ENCODE data around the gene PRKAG1. TPM values are rescaled to one million over a fixed set of nuclear protein-coding genes. Genes with fewer than 3 reads are reported as not detected.
"Not testable (repeated sequence)": the region's sequence is repeated elsewhere in the genome, so short reads cannot be mapped to it uniquely, and the experiment has no call there.

PRKAG1 gene
- 24.0 TPM for total RNA-seq (ENCODE audit: unreplicated experiment)
- long read RNA-seq, transcript PRKAG1-206 (12 exons, 1,699 nt): major isoform, 20 of 26 reads
- long read RNA-seq, partial matches to known transcripts: 4 of 26 reads
- long read RNA-seq, other reads (novel, unspliced or antisense): 1 of 26 reads

GRCh38 chr12:49018261-49019119 is at the start of gene PRKAG1:
Gene PRKAG1, minus strand, starts transcription at chr12:49018776. Its CDS starts 36 bp downstream, at chr12:49018740.
- Mint-ChIP-seq H3K4me3 (ENCODE audit: unreplicated experiment) (peak within 1 kb of the TSS; percentile 92), H3K9me3 (ENCODE audit: unreplicated experiment) (no peaks in the 10 kb centered on the region), H3K27ac (ENCODE audit: unreplicated experiment) (peak within 1 kb of the TSS; percentile 98), H3K4me1 (ENCODE audit: unreplicated experiment) (peaks cover 20% of the 10 kb centered on the region), H3K36me3 (ENCODE audit: low read depth, unreplicated experiment) (peaks cover 23% of the 10 kb centered on the region), H3K27me3 (ENCODE audit: unreplicated experiment) (peaks cover 13% of the 10 kb centered on the region)
- TF ChIP-seq CTCF (IDR thresholded peaks at IDR 0.05; ENCODE audit: unreplicated experiment): no peak
- DNase-seq (ENCODE audit: low spot score): peak; percentile 95

DNA sequence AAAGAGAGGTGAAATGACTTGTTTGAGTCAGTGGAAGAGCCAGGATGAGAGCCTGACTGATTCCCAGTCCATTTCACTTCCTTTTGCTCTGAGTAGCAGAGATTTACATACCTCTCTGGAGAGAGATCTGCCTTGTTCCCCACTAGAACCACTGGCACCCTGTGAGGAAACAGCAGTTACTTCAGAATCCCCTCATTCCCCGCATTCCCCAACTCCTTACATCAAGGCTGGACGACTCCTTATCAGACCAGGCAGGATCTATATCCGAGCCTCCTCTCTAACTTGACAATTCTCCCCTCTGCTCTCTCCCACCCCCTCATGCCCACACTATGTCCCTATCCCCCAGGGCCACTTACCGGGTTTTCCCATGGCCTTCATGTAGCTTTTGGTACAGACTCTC is 47.5 kb upstream of the PRKAG1 start:
- no peaks in the 10 kb centered on the region for H3K9me3 Mint-ChIP-seq (ENCODE audit: unreplicated experiment)
- no peak for DNase-seq (ENCODE audit: low spot score)
- no peak overlapping the region for H3K27ac Mint-ChIP-seq (ENCODE audit: unreplicated experiment)
- TF ChIP-seq CTCF (IDR thresholded peaks at IDR 0.05; ENCODE audit: unreplicated experiment): no peak
- peaks cover 4% of the 10 kb centered on the region for H3K27me3 Mint-ChIP-seq (ENCODE audit: unreplicated experiment)
- H3K36me3 Mint-ChIP-seq (ENCODE audit: low read depth, unreplicated experiment): no peaks in the 10 kb centered on the region
- H3K4me1 Mint-ChIP-seq (ENCODE audit: unreplicated experiment): peaks cover 9% of the 10 kb centered on the region
- no peak overlapping the region for H3K4me3 Mint-ChIP-seq (ENCODE audit: unreplicated experiment)

GRCh38 chr12:49064767-49065152 is 46.2 kb upstream of the PRKAG1 start:
- Mint-ChIP-seq H3K36me3 (ENCODE audit: low read depth, unreplicated experiment) (no peaks in the 10 kb centered on the region), H3K4me3 (ENCODE audit: unreplicated experiment) (no peak overlapping the region), H3K27ac (ENCODE audit: unreplicated experiment) (no peak overlapping the region), H3K27me3 (ENCODE audit: unreplicated experiment) (peaks cover 5% of the 10 kb centered on the region), H3K9me3 (ENCODE audit: unreplicated experiment) (no peaks in the 10 kb centered on the region), H3K4me1 (ENCODE audit: unreplicated experiment) (peaks cover 11% of the 10 kb centered on the region)
- DNase-seq (ENCODE audit: low spot score): no peak
- no peak for TF ChIP-seq CTCF (IDR thresholded peaks at IDR 0.05; ENCODE audit: unreplicated experiment)

DNA sequence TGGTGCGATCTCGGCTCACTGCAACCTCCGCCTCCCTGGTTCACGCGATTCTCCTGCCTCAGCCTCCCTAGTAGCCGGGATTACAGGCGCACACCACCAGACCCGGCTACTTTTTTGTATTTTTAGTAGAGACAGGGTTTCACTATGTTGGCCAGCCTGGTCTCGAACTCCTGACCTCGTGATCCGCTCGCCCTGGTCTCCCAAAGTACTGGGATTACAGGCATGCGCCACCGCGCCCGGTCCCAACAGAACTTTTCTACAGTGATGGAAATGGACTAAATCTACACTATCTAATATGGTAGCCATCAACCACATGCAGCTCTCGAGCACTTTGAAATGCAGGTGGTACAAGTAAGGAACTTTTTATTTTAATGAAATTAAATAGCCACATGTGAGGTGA is 43.3 kb upstream of the PRKAG1 start:
- H3K4me1 Mint-ChIP-seq (ENCODE audit: unreplicated experiment): peaks cover 32% of the 10 kb centered on the region
- not testable (repeated sequence) for DNase-seq (ENCODE audit: low spot score); H3K27ac Mint-ChIP-seq (ENCODE audit: unreplicated experiment); H3K9me3 Mint-ChIP-seq (ENCODE audit: unreplicated experiment); H3K4me3 Mint-ChIP-seq (ENCODE audit: unreplicated experiment)
- peaks cover 11% of the 10 kb centered on the region for H3K36me3 Mint-ChIP-seq (ENCODE audit: low read depth, unreplicated experiment)
- H3K27me3 Mint-ChIP-seq (ENCODE audit: unreplicated experiment): peaks cover 21% of the 10 kb centered on the region

DNA sequence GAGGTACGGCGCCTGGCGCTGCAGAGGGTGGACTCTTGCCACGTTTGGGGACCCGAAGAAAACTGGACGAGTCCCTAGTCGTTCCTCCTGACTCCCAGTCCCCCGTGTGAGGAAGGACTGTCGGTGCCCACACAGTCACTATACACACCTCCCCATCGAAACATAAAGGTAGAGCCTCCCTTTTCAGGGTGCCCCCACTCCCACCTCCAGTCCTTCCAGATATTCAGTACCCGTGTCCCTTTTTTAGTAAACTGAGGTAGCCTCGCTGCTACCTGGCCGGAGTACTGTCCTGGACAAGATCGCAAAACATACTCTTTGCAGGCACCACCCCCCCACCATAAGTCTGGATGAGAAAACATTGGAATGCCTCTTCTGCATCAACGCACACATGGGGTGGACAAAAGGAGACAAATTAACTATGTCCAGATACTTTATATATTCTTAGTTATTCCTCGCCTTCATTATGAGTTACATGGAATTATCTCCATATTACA is 42.6 kb upstream of the PRKAG1 start:
- H3K9me3 Mint-ChIP-seq (ENCODE audit: unreplicated experiment): no peaks in the 10 kb centered on the region
- H3K27me3 Mint-ChIP-seq (ENCODE audit: unreplicated experiment): peaks cover 22% of the 10 kb centered on the region
- TF ChIP-seq CTCF (IDR thresholded peaks at IDR 0.05; ENCODE audit: unreplicated experiment): no peak
- H3K27ac Mint-ChIP-seq (ENCODE audit: unreplicated experiment): peak overlapping the region; percentile 89
- H3K4me3 Mint-ChIP-seq (ENCODE audit: unreplicated experiment): peak overlapping the region; percentile 96
- DNase-seq (ENCODE audit: low spot score): no peak
- H3K36me3 Mint-ChIP-seq (ENCODE audit: low read depth, unreplicated experiment): peaks cover 14% of the 10 kb centered on the region
- peaks cover 39% of the 10 kb centered on the region for H3K4me1 Mint-ChIP-seq (ENCODE audit: unreplicated experiment)
